Endothelial cell of umbilical vein (primary cell): ENCODE results near the gene CD247. TPM values are rescaled to one million over a fixed set of nuclear protein-coding genes. Genes with fewer than 3 reads are reported as not detected.

Experiments
- BruUV-seq: library from RNA; stranded (reverse); fragments of 400-500 nt; replicated peaks from 2 replicates; lab custom pipeline; 2021; lab: Mats Ljungman, UMichigan
- CTCF ChIA-PET: fragments of 300-600, 350-600 bp; sonication (Branson Sonifier 250); formaldehyde crosslinking; loops from one replicate; lab custom pipeline; 2021; ENCODE audit warnings: antibody characterized with exemption, inconsistent platforms; lab: Charles Lee
- POLR2A ChIA-PET: fragments of 300-600, 350-600 bp; sonication (Branson Sonifier 250); formaldehyde crosslinking; loops from one replicate; lab custom pipeline; 2021; ENCODE audit warnings: antibody characterized with exemption, inconsistent platforms; lab: Charles Lee
- DNase-seq: peaks from one replicate; pipeline ENCODE4 v3.0.0-alpha.2; 2011; ENCODE audit warnings: low read depth, low spot score
- FAIRE-seq: peaks from 2 replicates; lab custom pipeline; 2011; peaks lifted over from hg19 to GRCh38; lab: Jason Lieb, UNC
- H2AFZ ChIP-seq: 2 replicates; pipeline ENCODE4 v1.6.0; 2012; ENCODE audit warnings: low read depth, low read length, control low read depth, inconsistent platforms
- H3K27ac ChIP-seq: 2 replicates; pipeline ENCODE4 v1.5.1; 2011; ENCODE audit warnings: low read depth, mild to moderate bottlenecking, control low read depth, low read length, moderate library complexity; ENCODE audit not compliant: insufficient read depth
- H3K27me3 ChIP-seq, 2 experiments: 2 replicates each; pipeline versions ENCODE4 v1.6.0 to v1.6.1; 2011; ENCODE audit warnings: low read length in 2 of 2, mixed read lengths in 1 of 2; ENCODE audit not compliant: control insufficient read depth in 2 of 2, insufficient read depth in 2 of 2
- H3K36me3 ChIP-seq, 2 experiments: 2 replicates in 1 of 2; 3 replicates in 1 of 2; pipeline ENCODE4 v1.5.1; 2011; ENCODE audit warnings: low read length in 2 of 2, mild to moderate bottlenecking in 1 of 2, moderate library complexity in 1 of 2; ENCODE audit not compliant: control insufficient read depth in 2 of 2, insufficient read depth in 2 of 2; ENCODE audit errors: extremely low read depth in 1 of 2
- H3K4me1 ChIP-seq: 3 replicates; pipeline ENCODE4 v1.5.1; 2011; ENCODE audit warnings: mild to moderate bottlenecking, low read length; ENCODE audit not compliant: control insufficient read depth, insufficient read depth; ENCODE audit errors: extremely low read depth
- H3K4me2 ChIP-seq: 2 replicates; pipeline ENCODE4 v1.6.1; 2011; ENCODE audit warnings: low read length, control low read depth, mixed read lengths; ENCODE audit not compliant: insufficient read depth
- H3K4me3 ChIP-seq, 3 experiments: fragments of 200-600 bp in 1 of 3; sonication (generic), shearing (Covaris generic) in 1 of 3; replicated peaks in 1 of 3; 2 replicates each; pipeline ENCODE4 v1.5.1; 2011 to 2016; ENCODE audit warnings: control low read depth in 3 of 3, low read length in 3 of 3, mild to moderate bottlenecking in 2 of 3, inconsistent platforms in 1 of 3, low read depth in 1 of 3, moderate library complexity in 1 of 3; ENCODE audit not compliant: insufficient read depth in 1 of 3
- H3K79me2 ChIP-seq: 2 replicates; pipeline ENCODE4 v1.6.0; 2012; ENCODE audit warnings: low read length, inconsistent platforms; ENCODE audit not compliant: control insufficient read depth, insufficient read depth
- H3K9ac ChIP-seq: replicated peaks from 2 replicates; pipeline ENCODE3; 2011; ENCODE audit warnings: low read length, control low read depth; ENCODE audit not compliant: insufficient read depth; ENCODE audit errors: extremely low read depth
- H3K9me1 ChIP-seq: replicated peaks from 3 replicates; pipeline ENCODE4 v1.6.0; 2011; ENCODE audit warnings: mild to moderate bottlenecking, low read length; ENCODE audit not compliant: control insufficient read depth, insufficient read depth; ENCODE audit errors: extremely low read depth
- H3K9me3 ChIP-seq: replicated peaks from 2 replicates; pipeline ENCODE4 v1.5.1; 2012; ENCODE audit warnings: low read length, inconsistent platforms; ENCODE audit not compliant: control insufficient read depth, insufficient read depth
- H4K20me1 ChIP-seq: replicated peaks from 2 replicates; pipeline ENCODE3; 2011; ENCODE audit warnings: mild to moderate bottlenecking, low read length; ENCODE audit not compliant: control insufficient read depth, insufficient read depth; ENCODE audit errors: extremely low read depth
- CTCF ChIP-seq, 2 donors: IDR thresholded peaks; 1 replicate in 1 of 2; 2 replicates in 1 of 2; pipeline ENCODE4 v1.5.1; 2011; ENCODE audit warnings: low read length in 2 of 2, mild to moderate bottlenecking in 2 of 2, moderate library complexity in 2 of 2, control low read depth in 1 of 2, inconsistent platforms in 1 of 2, low read depth in 1 of 2; ENCODE audit not compliant: insufficient read depth in 1 of 2; ENCODE audit errors: extremely low read depth in 1 of 2
- EZH2 ChIP-seq: IDR thresholded peaks from 2 replicates; pipeline ENCODE4 v1.6.1; 2012; ENCODE audit warnings: borderline replicate concordance, low read depth, mild to moderate bottlenecking, moderate library complexity, low read length, inconsistent platforms; ENCODE audit not compliant: severe bottlenecking
- FOS ChIP-seq: IDR thresholded peaks from 2 replicates; pipeline ENCODE4 v1.6.1; 2011; ENCODE audit warnings: mild to moderate bottlenecking, low read length, moderate library complexity, borderline replicate concordance; ENCODE audit not compliant: insufficient read depth
- GATA2 ChIP-seq: IDR thresholded peaks from 2 replicates; pipeline ENCODE4 v1.7.0; 2011; ENCODE audit warnings: low read depth, mild to moderate bottlenecking, moderate library complexity, mixed read lengths, low read length; ENCODE audit not compliant: insufficient read length, insufficient read depth
- JUN ChIP-seq: IDR thresholded peaks from 2 replicates; pipeline ENCODE4 v1.6.1; 2011; ENCODE audit warnings: borderline replicate concordance, low read depth; ENCODE audit not compliant: insufficient read length, insufficient read depth
- MAX ChIP-seq: IDR thresholded peaks from 2 replicates; pipeline ENCODE4 v1.6.1; 2011; ENCODE audit not compliant: insufficient read depth, insufficient read length
- MYC ChIP-seq: IDR thresholded peaks from one replicate; pipeline ENCODE4 v1.6.1; 2011; ENCODE audit warnings: mild to moderate bottlenecking, low read depth, low read length
- POLR2A ChIP-seq: IDR thresholded peaks from 2 replicates; pipeline ENCODE4 v1.6.1; 2012; ENCODE audit warnings: low read depth, mild to moderate bottlenecking, control low read depth, low read length
- POLR2AphosphoS5 ChIP-seq: IDR thresholded peaks from 2 replicates; pipeline ENCODE4 v1.6.1; 2012; ENCODE audit warnings: low read depth, mild to moderate bottlenecking, control low read depth, low read length, moderate library complexity; ENCODE audit not compliant: insufficient read depth
- dilution Hi-C: fragments of 300-500 bp; cut with MboI; formaldehyde crosslinking; loops from one replicate; pipeline ENCODE4 v1.15.0; 2019; ENCODE audit warnings: low sequenced_read_pairs; ENCODE audit not compliant: extremely low pct_ligation_motif_present
- intact Hi-C: fragments of 100-400 bp; cut with micrococcal nuclease; formaldehyde crosslinking; loops from one replicate; pipeline ENCODE4 v1.10.0; 2022
- polyA plus RNA-seq, 4 experiments: library from polyadenylated mRNA; depleted of rRNA in 3 of 4; stranded (reverse) in 3 of 4; unstranded in 1 of 4; fragments of >200 nt; gene quantifications; 2 replicates each; pipeline versions ENCODE4 v1.2.1 to v1.2.3, GENCODE V29; 2011 to 2012; ENCODE audit warnings: missing spikeins in 1 of 4
- total RNA-seq: library from RNA; stranded (reverse); gene quantifications from 2 replicates; pipeline ENCODE4 v1.2.3, GENCODE V29; 2021

Gene CD247
- total and polyA plus RNA-seq, 2 donors (not counting 3 experiments of a cell fraction or from before 2014, with no cell fraction given), result not detected

GRCh38 chr1:167526667-167527383 lies 8.5 kb upstream of the CD247 start:
- no peak for DNase-seq
- no peak overlapping the region for H3K9ac ChIP-seq
- H3K9me1 ChIP-seq, result no peaks in the 10 kb centered on the region
- no peaks in the 10 kb centered on the region for H4K20me1 ChIP-seq
- intact Hi-C loops (no loop called here), dilution Hi-C loops (no loop called here)
- no peaks in the 10 kb centered on the region for H3K9me3 ChIP-seq
- H3K4me2 ChIP-seq, result no peak overlapping the region
- TF ChIP-seq FOS, result no peak
- no peak for TF ChIP-seq POLR2AphosphoS5
- TF ChIP-seq CTCF (IDR thresholded peaks at IDR 0.05; ENCODE audit: extremely low read depth in 1 of 2, insufficient read depth in 1 of 2, low read depth in 1 of 2, low read length in 2 of 2), result no peak
- TF ChIP-seq GATA2, result no peak
- no peak for TF ChIP-seq EZH2
- TF ChIP-seq POLR2A, result no peak
- no peak for TF ChIP-seq JUN
- no peak for TF ChIP-seq MYC
- TF ChIP-seq MAX, result no peak
- H3K27ac ChIP-seq, result no peak overlapping the region
- H2AFZ ChIP-seq, result no peak overlapping the region
- BruUV-seq, result no TSS peak
- no peaks in the 10 kb centered on the region for H3K4me1 ChIP-seq
- ChIA-PET CTCF (interaction anchor here (2.3 to 5.2 kb wide), 3 partner anchors 10 to 259 kb away, joined by 5 to 28 read pairs (median 6); no protein-coding TSS in a partner anchor), POLR2A (no interaction called here)
- no peaks in the 10 kb centered on the region for H3K79me2 ChIP-seq
- FAIRE-seq, result no peak
- peaks cover 1 to 2% of the 10 kb centered on the region in 2 experiments for H3K27me3 ChIP-seq
- no peaks in the 10 kb centered on the region for H3K36me3 ChIP-seq
- no peak overlapping the region for H3K4me3 ChIP-seq
